ENCODE data around the gene MFAP1. TPM values are rescaled to one million over a fixed set of nuclear protein-coding genes. Genes with fewer than 3 reads are reported as not detected.
"Not testable (repeated sequence)": the region's sequence is repeated elsewhere in the genome, so short reads cannot be mapped to it uniquely, and the experiment has no call there.

Gene MFAP1
- total RNA-seq, 6 donors from 2014 or later: 7.4 to 20.0 (median 17.5) TPM

DNA sequence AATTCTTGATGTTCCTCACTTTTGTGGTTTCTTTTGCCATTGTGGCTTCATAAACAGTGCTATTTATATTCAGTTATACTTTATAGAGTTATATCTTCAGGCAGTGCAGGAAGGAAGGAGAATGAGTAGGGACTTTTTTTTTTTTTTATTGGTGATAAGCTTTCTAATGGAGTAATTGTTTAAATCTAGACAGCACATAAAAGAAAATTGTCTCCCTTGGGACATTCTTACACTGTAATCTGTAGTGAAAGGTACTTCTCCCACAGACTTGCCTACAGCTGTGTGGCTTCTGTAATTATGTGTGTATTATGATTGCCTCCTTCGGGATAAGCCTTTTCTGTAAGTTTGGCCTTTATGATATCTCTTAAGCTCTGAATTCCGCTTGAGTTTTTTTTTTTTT lies 43.9 kb upstream of the MFAP1 start:
- Histone ChIP-seq H3K27me3 (no peaks in the 10 kb centered on the region), H3K36me3 (peaks cover 0 to 20% (median 0%) of the 10 kb centered on the region in 4 donors), H3K27ac (no peak overlapping the region), H3K4me3 (no peak overlapping the region), H3K9me3 (no peaks in the 10 kb centered on the region), H3K4me1 (no peaks in the 10 kb centered on the region)
- 90 to 92% methylated on average over 2 of the region's 2 CpGs for WGBS, 2 donors
- ATAC-seq (ENCODE audit: low FRiP score in 2 of 2) (no peak), DNase-seq (no peak)
- TF ChIP-seq POLR2AphosphoS5 (IDR thresholded peaks at IDR 0.05) (no peak), POLR2A (IDR thresholded peaks at IDR 0.05) (no peak), EP300 (IDR thresholded peaks at IDR 0.05) (no peak)
- TF ChIP-seq, protein P1, sequence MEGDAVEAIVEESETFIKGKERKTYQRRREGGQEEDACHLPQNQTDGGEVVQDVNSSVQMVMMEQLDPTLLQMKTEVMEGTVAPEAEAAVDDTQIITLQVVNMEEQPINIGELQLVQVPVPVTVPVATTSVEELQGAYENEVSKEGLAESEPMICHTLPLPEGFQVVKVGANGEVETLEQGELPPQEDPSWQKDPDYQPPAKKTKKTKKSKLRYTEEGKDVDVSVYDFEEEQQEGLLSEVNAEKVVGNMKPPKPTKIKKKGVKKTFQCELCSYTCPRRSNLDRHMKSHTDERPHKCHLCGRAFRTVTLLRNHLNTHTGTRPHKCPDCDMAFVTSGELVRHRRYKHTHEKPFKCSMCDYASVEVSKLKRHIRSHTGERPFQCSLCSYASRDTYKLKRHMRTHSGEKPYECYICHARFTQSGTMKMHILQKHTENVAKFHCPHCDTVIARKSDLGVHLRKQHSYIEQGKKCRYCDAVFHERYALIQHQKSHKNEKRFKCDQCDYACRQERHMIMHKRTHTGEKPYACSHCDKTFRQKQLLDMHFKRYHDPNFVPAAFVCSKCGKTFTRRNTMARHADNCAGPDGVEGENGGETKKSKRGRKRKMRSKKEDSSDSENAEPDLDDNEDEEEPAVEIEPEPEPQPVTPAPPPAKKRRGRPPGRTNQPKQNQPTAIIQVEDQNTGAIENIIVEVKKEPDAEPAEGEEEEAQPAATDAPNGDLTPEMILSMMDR (IDR thresholded peaks at IDR 0.05): no peak

DNA sequence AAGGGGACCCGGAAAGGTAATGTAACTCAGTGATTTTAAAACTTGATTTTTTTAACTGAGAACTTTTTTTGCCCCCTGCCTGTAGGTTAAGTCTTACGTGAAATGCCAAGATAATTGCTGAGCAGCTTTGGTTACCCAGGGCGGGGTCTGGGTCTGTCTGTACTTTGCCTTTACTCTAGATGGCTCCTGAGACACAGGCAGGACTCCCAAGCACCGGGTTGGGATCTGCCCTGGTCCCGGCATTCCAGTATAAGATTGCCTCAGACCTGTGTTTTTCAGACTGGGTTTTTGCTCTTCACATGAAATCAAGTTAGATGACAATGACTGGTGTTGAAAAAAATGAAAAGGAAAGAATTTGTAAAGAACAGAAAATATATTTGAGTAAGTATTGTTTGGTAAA lies 42.6 kb upstream of the MFAP1 start:
- Histone ChIP-seq H3K27ac (no peak overlapping the region), H3K27me3 (no peaks in the 10 kb centered on the region), H3K9me3 (no peaks in the 10 kb centered on the region), H3K36me3 (peaks cover 0 to 23% (median 0%) of the 10 kb centered on the region in 4 donors), H3K4me1 (no peaks in the 10 kb centered on the region), H3K4me3 (no peak overlapping the region)
- ATAC-seq (ENCODE audit: low FRiP score in 2 of 2): no peak
- TF ChIP-seq POLR2AphosphoS5 (IDR thresholded peaks at IDR 0.05) (no peak), EP300 (IDR thresholded peaks at IDR 0.05) (no peak), POLR2A (IDR thresholded peaks at IDR 0.05) (no peak)
- TF ChIP-seq, protein P1 (IDR thresholded peaks at IDR 0.05): no peak
- 96 to 97% methylated on average over 5 of the region's 5 CpGs for WGBS, 2 donors
- no peak for DNase-seq

DNA sequence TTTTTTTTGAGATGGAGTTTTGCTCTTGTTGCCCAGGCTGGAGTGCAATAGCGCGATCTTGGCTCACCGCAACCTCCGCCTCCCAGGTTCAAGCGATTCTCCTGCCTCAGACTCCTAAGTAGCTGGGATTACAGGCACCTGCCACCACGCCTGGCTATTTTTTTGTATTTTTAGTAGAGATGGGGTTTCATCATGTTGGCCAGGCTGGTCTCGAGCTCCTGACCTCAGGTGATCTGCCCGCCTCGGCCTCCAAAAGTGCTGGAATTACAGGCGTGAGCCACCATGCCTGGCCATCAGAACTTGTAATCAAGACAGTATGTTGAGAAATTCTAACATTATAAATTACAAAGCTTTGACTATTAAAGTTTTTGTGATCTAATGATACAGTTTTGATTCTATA lies 42.1 kb upstream of the MFAP1 start:
- DNase-seq; ATAC-seq (ENCODE audit: low FRiP score in 2 of 2): not testable (repeated sequence)
- WGBS, 2 donors: 98 to 99% methylated on average over 10 of the region's 10 CpGs

DNA sequence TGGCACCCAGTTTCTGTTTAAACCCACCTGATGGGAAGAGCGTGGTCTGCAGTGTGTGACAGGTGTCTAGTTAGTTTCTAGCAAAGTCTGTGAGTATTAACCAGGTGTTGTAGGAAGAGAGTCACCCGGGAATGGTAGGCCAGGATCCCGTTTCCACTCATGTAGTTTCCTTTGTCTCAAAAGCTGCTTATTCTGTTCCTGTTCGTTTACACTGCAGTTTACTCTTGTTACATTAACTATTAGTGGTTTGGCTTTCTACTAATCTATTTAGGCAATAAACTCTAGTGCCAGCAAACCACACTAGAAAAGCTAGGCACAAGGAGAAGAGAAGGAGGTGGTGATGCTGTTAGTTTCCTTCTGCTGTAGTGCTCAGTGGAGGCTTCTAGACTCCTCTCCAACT lies 35.1 kb upstream of the MFAP1 start:
- H3K4me1 ChIP-seq: no peaks in the 10 kb centered on the region
- ATAC-seq (ENCODE audit: low FRiP score in 2 of 2) (no peak), DNase-seq (no peak)
- 69 to 73% methylated on average over 4 of the region's 4 CpGs for WGBS, 2 donors
- H3K27me3 ChIP-seq: no peaks in the 10 kb centered on the region
- no peaks in the 10 kb centered on the region for H3K9me3 ChIP-seq
- no peak for TF ChIP-seq POLR2AphosphoS5 (IDR thresholded peaks at IDR 0.05)
- H3K27ac ChIP-seq: no peak overlapping the region
- H3K36me3 ChIP-seq: peaks cover 0 to 29% (median 2%) of the 10 kb centered on the region in 4 donors
- no peak overlapping the region for H3K4me3 ChIP-seq

More for the DNA sequence above, 42.1 kb upstream of the MFAP1 start:
- not testable (repeated sequence) for H3K4me1 ChIP-seq, H3K27ac ChIP-seq, H3K27me3 ChIP-seq, H3K4me3 ChIP-seq, H3K9me3 ChIP-seq
- H3K36me3 ChIP-seq: peaks cover 0 to 23% (median 0%) of the 10 kb centered on the region in 4 donors

DNA sequence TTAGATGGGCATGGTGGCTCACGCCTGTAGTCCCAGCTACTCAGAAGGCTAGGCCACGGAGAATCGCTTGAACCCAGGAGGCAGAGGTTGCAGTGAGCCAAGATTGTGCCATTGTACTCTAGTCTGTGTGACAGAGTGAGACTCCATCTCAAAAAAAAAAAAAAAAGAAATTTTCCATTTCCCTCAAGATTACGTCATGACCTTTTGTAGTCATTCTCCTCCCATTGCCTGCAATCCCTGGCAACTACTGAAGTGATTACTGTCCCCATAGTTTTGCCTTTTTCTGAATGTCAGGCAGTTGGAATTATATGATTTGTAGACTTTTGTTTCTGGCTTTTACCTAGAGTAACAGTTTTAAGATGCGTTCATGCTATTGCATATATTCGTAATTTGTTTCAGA lies 30.3 kb upstream of the MFAP1 start:
- ATAC-seq (ENCODE audit: low FRiP score in 2 of 2) (no peak), DNase-seq (no peak)
- no peak overlapping the region for H3K27ac ChIP-seq
- no peak overlapping the region for H3K4me3 ChIP-seq
- no peaks in the 10 kb centered on the region for H3K9me3 ChIP-seq
- H3K36me3 ChIP-seq: peaks cover 0 to 53% (median 2%) of the 10 kb centered on the region in 4 donors
- no peaks in the 10 kb centered on the region for H3K27me3 ChIP-seq
- TF ChIP-seq, protein P1 (IDR thresholded peaks at IDR 0.05): no peak
- TF ChIP-seq POLR2A (IDR thresholded peaks at IDR 0.05): no peak
- no peak for TF ChIP-seq EP300 (IDR thresholded peaks at IDR 0.05)
- TF ChIP-seq POLR2AphosphoS5 (IDR thresholded peaks at IDR 0.05): no peak
- no peaks in the 10 kb centered on the region for H3K4me1 ChIP-seq
- WGBS, 2 donors: 85 to 93% methylated on average over 6 of the region's 6 CpGs

DNA sequence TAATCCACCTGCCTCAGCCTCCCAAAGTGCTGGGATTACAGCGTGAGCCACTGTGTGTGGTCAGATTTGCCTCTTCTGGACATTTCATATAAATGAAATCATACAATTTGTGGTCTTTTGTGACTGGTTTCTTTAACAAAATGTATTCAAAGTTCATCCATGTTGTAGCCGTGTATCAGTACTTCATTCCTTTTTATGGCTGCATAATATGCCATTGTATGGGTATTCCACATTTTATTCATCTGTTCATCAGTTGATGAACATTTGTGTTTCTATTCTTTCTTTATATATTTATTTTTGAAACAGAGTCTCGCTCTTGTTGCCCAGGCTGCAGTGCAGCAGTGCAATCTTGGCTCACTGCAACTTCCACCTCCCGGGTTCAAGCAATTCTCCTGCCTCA lies 28.1 kb upstream of the MFAP1 start:
- TF ChIP-seq, protein P1 (IDR thresholded peaks at IDR 0.05): no peak
- no peak for TF ChIP-seq POLR2AphosphoS5 (IDR thresholded peaks at IDR 0.05)
- TF ChIP-seq EP300 (IDR thresholded peaks at IDR 0.05): no peak
- no peak for TF ChIP-seq POLR2A (IDR thresholded peaks at IDR 0.05)
- Histone ChIP-seq H3K27me3 (no peaks in the 10 kb centered on the region), H3K4me1 (no peaks in the 10 kb centered on the region), H3K9me3 (no peaks in the 10 kb centered on the region), H3K27ac (no peak overlapping the region), H3K36me3 (peaks cover 0 to 38% (median 0%) of the 10 kb centered on the region in 4 donors), H3K4me3 (no peak overlapping the region)
- no peak for ATAC-seq (ENCODE audit: low FRiP score in 2 of 2)
- 94 to 98% methylated on average over 4 of the region's 4 CpGs for WGBS, 2 donors
- DNase-seq: no peak

Data from upper lobe of left lung (tissue), 6 donors.